Ovary (tissue), 3 donors: Measurements from ENCODE around the gene GABBR1.

Experiments used
- CTCF ChIP-seq, 3 donors: fragments of 450-650 bp in 2 of 3; fragments of 200-600 bp in 1 of 3; IDR thresholded peaks; one replicate each; pipeline versions ENCODE4 v1.5.1 to v1.8.0; 2016 to 2022; ENCODE audit warnings: antibody characterized with exemption in 3 of 3, mild to moderate bottlenecking in 1 of 3
- EP300 ChIP-seq: sonication (generic); formaldehyde crosslinking; IDR thresholded peaks from one replicate; pipeline ENCODE4 v1.6.1; 2017; ENCODE audit warnings: antibody characterized with exemption
- donor health status: DM: no; HTN: no; CAD: no.

- TF ChIP-seq EP300 (no peak), CTCF (IDR thresholded peaks at IDR 0.05) (no peak)
These were observed 112.8 kb downstream of the GABBR1 start for GRCh38 chr6:29520232-29520631.
